Calu3 (cell line): ENCODE results near the gene TRMT2A. TPM values are rescaled to one million over a fixed set of nuclear protein-coding genes. Genes with fewer than 3 reads are reported as not detected.

Source experiments
- BruUV-seq: library from RNA; stranded (reverse); fragments of 400-500 nt; replicated peaks from 2 replicates; lab custom pipeline; 2021; lab: Mats Ljungman, UMichigan
- CTCF ChIA-PET: fragments of 300-600 bp; sonication (Branson Sonifier 250); formaldehyde crosslinking; loops from one replicate; lab custom pipeline; 2022; ENCODE audit warnings: antibody characterized with exemption; lab: Charles Lee
- DNase-seq: peaks from one replicate; pipeline ENCODE4 v3.0.0; 2022
- H3K27ac Mint-ChIP-seq: one replicate; pipeline ENCODE4 v1.8.0; 2022; ENCODE audit warnings: mixed read lengths; ENCODE audit not compliant: unreplicated experiment
- H3K27me3 Mint-ChIP-seq: one replicate; pipeline ENCODE4 v1.8.0; 2022; ENCODE audit warnings: mixed read lengths; ENCODE audit not compliant: unreplicated experiment
- H3K36me3 Mint-ChIP-seq: one replicate; pipeline ENCODE4 v1.8.0; 2022; ENCODE audit warnings: mild to moderate bottlenecking, moderate library complexity, mixed read lengths; ENCODE audit not compliant: insufficient read depth, unreplicated experiment
- H3K4me1 Mint-ChIP-seq: one replicate; pipeline ENCODE4 v1.8.0; 2022; ENCODE audit warnings: mild to moderate bottlenecking, low read depth, mixed read lengths; ENCODE audit not compliant: unreplicated experiment
- H3K4me3 Mint-ChIP-seq: one replicate; pipeline ENCODE4 v1.8.0; 2022; ENCODE audit warnings: mild to moderate bottlenecking, low read depth, moderate library complexity, mixed read lengths; ENCODE audit not compliant: unreplicated experiment
- H3K9me3 Mint-ChIP-seq: one replicate; pipeline ENCODE4 v1.8.0; 2022; ENCODE audit warnings: low read depth, mixed read lengths; ENCODE audit not compliant: unreplicated experiment
- intact Hi-C: fragments of 100-400 bp; cut with micrococcal nuclease; formaldehyde crosslinking; loops from one replicate; pipeline ENCODE4 v1.10.0; 2022; ENCODE audit not compliant: unreplicated experiment
- total RNA-seq: library from RNA; stranded (reverse); gene quantifications from 2 replicates; pipeline ENCODE4 v1.2.3, GENCODE V29; 2022
- TF ChIP-seq, protein P1 (sequence below): fragments of 200-600 bp; IDR thresholded peaks from one replicate; pipeline ENCODE4 v1.8.0; 2022; ENCODE audit warnings: antibody characterized with exemption; ENCODE audit not compliant: unreplicated experiment

Gene TRMT2A
- total RNA-seq, 1 experiment from 2014 or later = 63.0 TPM

DNA sequence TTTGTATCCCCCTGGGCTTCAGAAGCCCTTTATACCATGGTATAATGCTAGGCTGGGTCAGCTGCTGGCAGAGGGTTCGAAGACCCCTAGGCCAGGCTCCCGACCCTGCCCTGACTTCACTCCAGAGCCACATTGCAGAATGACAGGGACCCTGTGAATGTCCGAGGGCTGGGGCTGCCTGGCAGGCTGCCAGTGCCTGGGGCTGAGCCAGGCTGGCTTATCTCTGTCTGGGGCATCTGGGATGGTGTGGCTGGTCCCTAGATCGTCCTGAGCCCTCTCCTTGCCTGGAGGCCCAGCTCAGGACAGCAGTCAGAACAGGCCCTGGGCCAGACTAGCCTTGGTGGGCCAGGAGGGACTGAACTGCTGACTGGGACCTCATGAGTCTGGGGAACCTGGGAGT, 18.2 kb upstream of the TRMT2A start:
- Mint-ChIP-seq H3K27me3 (no peaks in the 10 kb centered on the region), H3K9me3 (no peaks in the 10 kb centered on the region), H3K4me1 (peaks cover 7% of the 10 kb centered on the region), H3K36me3 (peaks cover 20% of the 10 kb centered on the region), H3K4me3 (no peak overlapping the region), H3K27ac (no peak overlapping the region)
- no peak for DNase-seq
- intact Hi-C loops = no loop called here
- no TSS peak for BruUV-seq
- CTCF ChIA-PET = interaction anchor here (1.2 kb wide), 1 partner anchor 11 kb away, joined by 3 read pairs; no protein-coding TSS in a partner anchor
- TF ChIP-seq, protein P1, sequence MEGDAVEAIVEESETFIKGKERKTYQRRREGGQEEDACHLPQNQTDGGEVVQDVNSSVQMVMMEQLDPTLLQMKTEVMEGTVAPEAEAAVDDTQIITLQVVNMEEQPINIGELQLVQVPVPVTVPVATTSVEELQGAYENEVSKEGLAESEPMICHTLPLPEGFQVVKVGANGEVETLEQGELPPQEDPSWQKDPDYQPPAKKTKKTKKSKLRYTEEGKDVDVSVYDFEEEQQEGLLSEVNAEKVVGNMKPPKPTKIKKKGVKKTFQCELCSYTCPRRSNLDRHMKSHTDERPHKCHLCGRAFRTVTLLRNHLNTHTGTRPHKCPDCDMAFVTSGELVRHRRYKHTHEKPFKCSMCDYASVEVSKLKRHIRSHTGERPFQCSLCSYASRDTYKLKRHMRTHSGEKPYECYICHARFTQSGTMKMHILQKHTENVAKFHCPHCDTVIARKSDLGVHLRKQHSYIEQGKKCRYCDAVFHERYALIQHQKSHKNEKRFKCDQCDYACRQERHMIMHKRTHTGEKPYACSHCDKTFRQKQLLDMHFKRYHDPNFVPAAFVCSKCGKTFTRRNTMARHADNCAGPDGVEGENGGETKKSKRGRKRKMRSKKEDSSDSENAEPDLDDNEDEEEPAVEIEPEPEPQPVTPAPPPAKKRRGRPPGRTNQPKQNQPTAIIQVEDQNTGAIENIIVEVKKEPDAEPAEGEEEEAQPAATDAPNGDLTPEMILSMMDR = no peak

DNA sequence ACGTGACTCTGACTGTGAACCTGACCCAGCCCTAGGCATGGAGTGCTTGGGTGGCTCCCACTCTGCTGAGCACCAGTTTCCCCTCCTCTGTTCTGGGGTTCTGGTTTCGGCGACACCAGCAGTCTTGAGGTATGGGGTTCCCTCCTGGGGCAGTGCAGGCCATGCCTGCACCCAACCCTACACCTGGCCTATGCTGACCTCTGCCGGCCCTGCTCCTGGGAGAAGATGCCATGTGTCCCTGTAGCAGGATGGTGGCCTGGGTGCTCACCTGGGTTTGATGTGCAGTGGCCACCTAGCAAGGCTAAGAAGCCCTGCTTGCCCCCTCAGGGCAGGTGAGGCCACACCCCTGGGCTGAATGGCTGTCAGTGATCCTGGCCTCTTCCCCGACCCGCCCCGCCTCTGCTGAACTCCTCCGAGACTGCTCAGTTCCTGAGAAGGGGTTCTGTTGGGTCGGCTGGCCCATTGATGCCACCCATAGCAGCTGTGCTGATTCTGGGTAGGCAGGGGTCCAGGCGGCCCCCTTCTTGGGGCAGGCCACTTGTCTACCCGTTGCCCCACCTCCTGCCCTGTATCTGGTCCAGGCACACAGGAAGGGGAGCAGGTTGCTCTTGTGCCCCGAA, 17.0 kb upstream of the TRMT2A start:
- intact Hi-C loops = no loop called here
- no peaks in the 10 kb centered on the region for H3K9me3 Mint-ChIP-seq
- TSS peak; percentile 5 for BruUV-seq
- no peak overlapping the region for H3K4me3 Mint-ChIP-seq
- DNase-seq = no peak
- CTCF ChIA-PET = no interaction called here
- no peak overlapping the region for H3K27ac Mint-ChIP-seq
- H3K36me3 Mint-ChIP-seq = peaks cover 27% of the 10 kb centered on the region
- H3K4me1 Mint-ChIP-seq = peaks cover 7% of the 10 kb centered on the region
- TF ChIP-seq, protein P1 = no peak
- H3K27me3 Mint-ChIP-seq = no peaks in the 10 kb centered on the region

DNA sequence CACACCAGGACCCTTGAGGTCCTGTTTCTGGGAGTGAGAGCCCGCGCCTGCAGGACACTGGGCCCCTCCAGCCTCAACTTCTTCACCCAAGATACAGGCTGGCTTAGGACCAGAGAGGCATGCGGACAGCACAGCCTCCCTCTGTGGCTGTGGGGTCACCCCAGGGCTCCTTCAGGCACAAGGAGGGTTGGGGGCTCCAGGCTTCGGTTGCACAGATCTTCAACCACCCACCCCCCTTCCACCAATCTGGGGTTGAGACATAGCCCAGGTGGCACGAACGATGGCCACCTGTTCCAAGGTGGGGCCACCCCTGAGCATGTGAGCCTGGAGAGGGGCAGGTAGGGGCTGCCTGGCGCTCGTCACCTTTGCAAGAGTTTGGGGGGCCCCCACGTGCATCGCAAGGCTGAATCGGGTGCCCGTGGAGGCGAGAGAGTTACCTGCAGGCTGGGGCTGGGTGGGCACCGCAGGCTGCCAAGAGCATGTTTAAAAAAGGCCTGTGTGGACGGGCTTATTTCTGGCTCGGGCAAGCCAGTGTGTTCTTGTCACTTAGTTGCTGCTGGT, 15.7 kb upstream of the TRMT2A start:
- DNase-seq = no peak
- TF ChIP-seq, protein P1 = no peak
- no TSS peak for BruUV-seq
- H3K36me3 Mint-ChIP-seq = peaks cover 40% of the 10 kb centered on the region
- H3K27ac Mint-ChIP-seq = no peak overlapping the region
- H3K4me3 Mint-ChIP-seq = peak overlapping the region; percentile 69
- no peaks in the 10 kb centered on the region for H3K27me3 Mint-ChIP-seq
- no peaks in the 10 kb centered on the region for H3K9me3 Mint-ChIP-seq
- H3K4me1 Mint-ChIP-seq = peaks cover 7% of the 10 kb centered on the region
- intact Hi-C loops = no loop called here
- CTCF ChIA-PET = no interaction called here

DNA sequence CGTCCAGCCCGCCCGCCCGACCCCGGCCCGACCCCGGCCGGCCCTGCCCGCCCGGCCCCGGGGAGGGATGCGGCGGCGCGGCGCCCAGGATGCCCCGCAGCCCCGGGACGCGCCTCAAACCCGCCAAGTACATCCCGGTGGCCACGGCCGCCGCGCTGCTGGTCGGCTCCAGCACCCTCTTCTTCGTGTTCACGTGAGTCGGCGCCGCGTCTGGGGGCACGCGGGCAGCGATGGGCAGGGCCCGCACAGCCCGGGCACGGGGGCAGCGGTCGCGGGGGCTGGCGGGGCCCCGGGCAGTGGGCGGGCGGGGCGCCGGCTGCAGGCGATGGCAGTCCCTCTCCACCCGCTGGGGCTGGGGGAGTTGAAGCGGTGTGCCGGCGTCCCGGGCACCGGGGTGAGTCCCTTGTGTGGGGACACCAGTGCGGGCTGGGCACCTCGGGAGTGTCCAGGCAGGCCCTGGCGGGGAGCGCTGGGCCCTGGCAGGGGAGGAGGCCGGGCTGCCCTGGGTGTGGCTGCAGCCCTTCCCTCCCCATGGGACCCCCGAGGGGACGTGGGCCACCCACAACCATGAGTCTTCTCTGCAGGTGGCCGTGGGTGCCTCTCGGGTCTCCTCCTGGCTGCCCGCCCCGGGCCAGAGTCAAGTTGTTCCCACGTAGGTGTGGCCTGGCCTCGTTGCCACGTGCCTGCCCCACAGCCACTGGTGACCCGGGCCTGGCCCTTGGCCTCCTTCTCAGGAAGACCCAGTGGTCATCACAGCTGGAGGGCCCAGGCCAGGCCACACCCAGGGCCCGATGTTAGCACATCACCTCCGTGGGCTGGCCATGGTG, 15.0 kb upstream of the TRMT2A start:
- peaks cover 7% of the 10 kb centered on the region for H3K4me1 Mint-ChIP-seq
- DNase-seq = peak; percentile 24
- H3K27me3 Mint-ChIP-seq = no peaks in the 10 kb centered on the region
- intact Hi-C loops = no loop called here
- CTCF ChIA-PET = no interaction called here
- peaks cover 46% of the 10 kb centered on the region for H3K36me3 Mint-ChIP-seq
- no TSS peak for BruUV-seq
- TF ChIP-seq, protein P1 = no peak
- no peak overlapping the region for H3K27ac Mint-ChIP-seq
- H3K4me3 Mint-ChIP-seq = peak overlapping the region; percentile 69
- H3K9me3 Mint-ChIP-seq = no peaks in the 10 kb centered on the region
